ENCODE measurements around the gene MSI2. TPM values are rescaled to one million over a fixed set of nuclear protein-coding genes. Genes with fewer than 3 reads are reported as not detected.

The MSI2 gene
- total and polyA plus RNA-seq, 2 donors (not counting 1 experiment from before 2014, with no cell fraction given) = 16.1 to 196 TPM

- Mint-ChIP-seq H3K27me3 (no peaks in the 10 kb centered on the region), H3K4me1 (peaks cover 8% of the 10 kb centered on the region), H3K9me3 (ENCODE audit: insufficient read depth) (no peaks in the 10 kb centered on the region), H3K27ac (no peak overlapping the region), H3K4me3 (no peak overlapping the region)
- Histone ChIP-seq H4K20me1 (ENCODE audit: control insufficient read depth, insufficient read depth, low read length, poor library complexity, severe bottlenecking) (no peaks in the 10 kb centered on the region), H3K27me3 (replicated peaks in 1 of 4; ENCODE audit: control extremely low read depth in 1 of 4, control insufficient read depth in 3 of 4, insufficient read depth in 4 of 4, low read length in 3 of 4) (no peaks in the 10 kb centered on the region), H3K36me3 (replicated peaks in 1 of 2; ENCODE audit: control extremely low read depth in 1 of 2, control insufficient read depth in 1 of 2, extremely low read depth in 1 of 2, insufficient read depth in 2 of 2, low read length in 1 of 2) (no peaks in the 10 kb centered on the region), H3K9ac (ENCODE audit: low read length) (no peak overlapping the region), H3K4me3 (ENCODE audit: control extremely low read depth in 1 of 5, extremely low read depth in 1 of 5, insufficient read depth in 1 of 5, low read depth in 2 of 5, low read length in 4 of 5) (no peak overlapping the region), H3K79me2 (ENCODE audit: control insufficient read depth, insufficient read depth, low read length) (peaks cover 69% of the 10 kb centered on the region), H3K4me2 (replicated peaks; ENCODE audit: low read depth, low read length, poor library complexity, severe bottlenecking) (no peak overlapping the region), H2AFZ (ENCODE audit: insufficient read depth, low read depth, low read length, poor library complexity, severe bottlenecking) (no peak overlapping the region), H3K4me1 (ENCODE audit: control insufficient read depth in 2 of 2, insufficient read depth in 2 of 2, low read length in 2 of 2) (peaks cover 1 to 2% of the 10 kb centered on the region in 2 donors), H3K9me3 (ENCODE audit: control extremely low read depth in 1 of 3, control insufficient read depth in 2 of 3, insufficient read depth in 1 of 3, low read length in 2 of 3) (peaks cover 0 to 4% (median 3%) of the 10 kb centered on the region in 3 donors), H3K27ac (ENCODE audit: low read length in 2 of 2) (no peak overlapping the region)
- intact Hi-C loops (cut with micrococcal nuclease) = no loop called here
- DNase-seq (no peak), ATAC-seq (ENCODE audit: low read depth) (no peak)
- no CpG with 5 or more reads among the region's 2 CpGs for WGBS (ENCODE audit: insufficient coverage)
- ChIA-PET CTCF (no interaction called here), POLR2A (no interaction called here)
- TF ChIP-seq EZH2 (IDR thresholded peaks at IDR 0.05; ENCODE audit: borderline replicate concordance, insufficient read depth, low read depth, low read length, poor library complexity, severe bottlenecking) = no peak
- TF ChIP-seq, protein P1, sequence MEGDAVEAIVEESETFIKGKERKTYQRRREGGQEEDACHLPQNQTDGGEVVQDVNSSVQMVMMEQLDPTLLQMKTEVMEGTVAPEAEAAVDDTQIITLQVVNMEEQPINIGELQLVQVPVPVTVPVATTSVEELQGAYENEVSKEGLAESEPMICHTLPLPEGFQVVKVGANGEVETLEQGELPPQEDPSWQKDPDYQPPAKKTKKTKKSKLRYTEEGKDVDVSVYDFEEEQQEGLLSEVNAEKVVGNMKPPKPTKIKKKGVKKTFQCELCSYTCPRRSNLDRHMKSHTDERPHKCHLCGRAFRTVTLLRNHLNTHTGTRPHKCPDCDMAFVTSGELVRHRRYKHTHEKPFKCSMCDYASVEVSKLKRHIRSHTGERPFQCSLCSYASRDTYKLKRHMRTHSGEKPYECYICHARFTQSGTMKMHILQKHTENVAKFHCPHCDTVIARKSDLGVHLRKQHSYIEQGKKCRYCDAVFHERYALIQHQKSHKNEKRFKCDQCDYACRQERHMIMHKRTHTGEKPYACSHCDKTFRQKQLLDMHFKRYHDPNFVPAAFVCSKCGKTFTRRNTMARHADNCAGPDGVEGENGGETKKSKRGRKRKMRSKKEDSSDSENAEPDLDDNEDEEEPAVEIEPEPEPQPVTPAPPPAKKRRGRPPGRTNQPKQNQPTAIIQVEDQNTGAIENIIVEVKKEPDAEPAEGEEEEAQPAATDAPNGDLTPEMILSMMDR (IDR thresholded peaks at IDR 0.05) = no peak
Measured at GRCh38 chr17:57373756-57374155, 117.4 kb downstream of the MSI2 start.

DNA sequence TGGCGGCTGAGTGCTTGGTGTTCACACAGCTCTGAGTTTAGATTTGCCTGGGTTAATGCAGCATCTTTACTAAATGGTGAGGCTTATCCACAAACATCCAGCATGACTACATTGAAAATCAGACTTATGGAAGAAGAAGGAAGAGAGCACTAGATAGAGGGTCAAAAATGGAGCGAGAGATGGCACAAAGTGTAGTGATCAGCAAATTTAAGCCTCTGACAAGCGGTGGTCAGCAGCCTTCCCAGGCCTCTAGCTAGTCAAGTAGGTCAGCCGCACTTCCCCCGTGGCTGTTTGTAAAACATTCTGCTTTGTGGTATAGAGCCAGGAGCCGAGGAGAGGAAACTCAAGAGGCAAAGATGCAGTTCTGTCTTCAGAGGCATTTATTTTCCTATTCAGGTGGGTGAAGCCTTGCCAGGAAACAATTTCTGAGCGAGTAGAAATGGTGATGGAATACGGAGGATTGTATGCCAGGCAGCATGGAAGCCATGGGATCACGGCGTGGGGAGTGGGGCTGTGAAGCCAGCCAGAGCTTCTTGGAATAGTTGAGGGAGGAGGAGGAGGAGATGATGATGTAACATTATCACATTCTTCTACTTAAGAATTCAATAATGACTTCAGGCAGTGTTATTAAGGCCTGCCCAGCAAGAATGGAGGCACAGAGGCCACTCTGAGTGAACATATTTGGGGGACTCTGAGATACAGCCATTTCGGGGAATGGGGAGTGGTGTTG lies 118.9 kb downstream of the MSI2 start:
- Histone ChIP-seq H2AFZ (ENCODE audit: insufficient read depth, low read depth, low read length, poor library complexity, severe bottlenecking) (no peak overlapping the region), H3K4me2 (replicated peaks; ENCODE audit: low read depth, low read length, poor library complexity, severe bottlenecking) (no peak overlapping the region), H3K4me1 (ENCODE audit: control insufficient read depth in 2 of 2, insufficient read depth in 2 of 2, low read length in 2 of 2) (peaks cover 4 to 5% of the 10 kb centered on the region in 2 donors), H3K9me3 (ENCODE audit: control extremely low read depth in 1 of 3, control insufficient read depth in 2 of 3, insufficient read depth in 1 of 3, low read length in 2 of 3) (peaks cover 0 to 4% (median 3%) of the 10 kb centered on the region in 3 donors), H3K79me2 (ENCODE audit: control insufficient read depth, insufficient read depth, low read length) (peaks cover 69% of the 10 kb centered on the region), H3K27ac (ENCODE audit: low read length in 2 of 2) (no peak overlapping the region), H3K27me3 (replicated peaks in 1 of 4; ENCODE audit: control extremely low read depth in 1 of 4, control insufficient read depth in 3 of 4, insufficient read depth in 4 of 4, low read length in 3 of 4) (no peaks in the 10 kb centered on the region), H4K20me1 (ENCODE audit: control insufficient read depth, insufficient read depth, low read length, poor library complexity, severe bottlenecking) (no peaks in the 10 kb centered on the region), H3K4me3 (ENCODE audit: control extremely low read depth in 1 of 5, extremely low read depth in 1 of 5, insufficient read depth in 1 of 5, low read depth in 2 of 5, low read length in 4 of 5) (no peak overlapping the region), H3K9ac (ENCODE audit: low read length) (no peak overlapping the region), H3K36me3 (replicated peaks in 1 of 2; ENCODE audit: control extremely low read depth in 1 of 2, control insufficient read depth in 1 of 2, extremely low read depth in 1 of 2, insufficient read depth in 2 of 2, low read length in 1 of 2) (no peaks in the 10 kb centered on the region)
- DNase-seq (no peak), ATAC-seq (ENCODE audit: low read depth) (no peak)
- peaks cover 14% of the 10 kb centered on the region for H3K4me1 Mint-ChIP-seq
- no peak overlapping the region for H3K27ac Mint-ChIP-seq
- no peaks in the 10 kb centered on the region for H3K27me3 Mint-ChIP-seq
- 81% methylated on average over 8 of the region's 11 CpGs for WGBS (ENCODE audit: insufficient coverage)
- no peaks in the 10 kb centered on the region for H3K9me3 Mint-ChIP-seq (ENCODE audit: insufficient read depth)
- H3K4me3 Mint-ChIP-seq = no peak overlapping the region
- ChIA-PET POLR2A (no interaction called here), CTCF (no interaction called here)
- intact Hi-C loops (cut with micrococcal nuclease) = no loop called here
- TF ChIP-seq EZH2 (IDR thresholded peaks at IDR 0.05; ENCODE audit: borderline replicate concordance, insufficient read depth, low read depth, low read length, poor library complexity, severe bottlenecking) = no peak
- TF ChIP-seq, protein P1 (IDR thresholded peaks at IDR 0.05) = no peak

Data from B cell (primary cell).